GM23248 (cell line): ENCODE data around the gene ACVR2B.

Experiments used
- EZH2 ChIP-seq: fragments of 200-600 bp; sonication (generic); IDR thresholded peaks from 2 replicates; pipeline ENCODE4 v1.6.1; 2018; ENCODE audit warnings: antibody characterized with exemption, mild to moderate bottlenecking; ENCODE audit not compliant: insufficient read depth, poor library complexity, severe bottlenecking
- EZH2phosphoT487 ChIP-seq: fragments of 200-600 bp; sonication (generic); IDR thresholded peaks from 2 replicates; pipeline ENCODE4 v1.6.1; 2018; ENCODE audit warnings: antibody characterized with exemption, moderate library complexity, mild to moderate bottlenecking, low read depth; ENCODE audit not compliant: insufficient read depth

DNA sequence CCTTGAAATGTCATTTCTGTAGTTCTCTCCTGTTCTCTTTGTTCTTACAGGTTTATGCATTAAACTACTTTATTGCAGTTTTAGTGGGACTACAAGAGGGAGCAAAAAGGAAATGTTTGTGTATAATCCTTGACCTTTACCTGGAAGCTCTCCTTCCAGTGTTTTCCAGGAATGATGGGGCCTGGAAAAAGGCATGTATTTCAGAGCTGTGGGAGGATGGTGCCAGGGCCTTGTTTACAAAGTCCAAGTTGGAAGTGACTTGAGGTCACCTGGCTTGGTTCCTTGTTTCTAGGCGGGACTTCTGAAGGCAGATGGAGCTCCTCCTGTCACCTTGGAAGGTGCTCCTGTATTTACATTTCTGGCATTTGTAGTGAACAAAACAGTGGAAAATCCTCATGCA is 15.1 kb downstream of the ACVR2B start:
- TF ChIP-seq EZH2, result no peak
- no peak for TF ChIP-seq EZH2phosphoT487
